ELF-1 (cell line): ENCODE data around the gene WDR53.
A peak's percentile ranks its signal among the peaks of the same experiment; 100 is the strongest.
"Not testable (repeated sequence)": the region's sequence is repeated elsewhere in the genome, so short reads cannot be mapped to it uniquely, and the experiment has no call there.

Experiments
- DNase-seq: peaks from one replicate; pipeline ENCODE4 v3.0.0-alpha.2; 2016; ENCODE audit warnings: low read depth, low spot score

Gene WDR53

GRCh38 chr3:196559826-196560225 lies 8.5 kb downstream of the WDR53 start:
- no peak for DNase-seq

- DNase-seq, result no peak
Observed at GRCh38 chr3:196558476-196558875, 9.9 kb downstream of the WDR53 start.

- peak; percentile 15 for DNase-seq
Observed at GRCh38 chr3:196557236-196557635, 11.1 kb downstream of the WDR53 start.

GRCh38 chr3:196555295-196555694 lies 13.1 kb downstream of the WDR53 start:
- DNase-seq, result no peak

GRCh38 chr3:196554205-196554604 lies 14.1 kb downstream of the WDR53 start:
- DNase-seq, result no peak

- no peak for DNase-seq
Observed at GRCh38 chr3:196553551-196553950, 14.8 kb downstream of the WDR53 start.

GRCh38 chr3:196552253-196552652 lies 16.1 kb downstream of the WDR53 start:
- no peak for DNase-seq

- DNase-seq, result not testable (repeated sequence)
Observed at GRCh38 chr3:196550172-196550571, 18.2 kb downstream of the WDR53 start.

- DNase-seq, result not testable (repeated sequence)
Observed at GRCh38 chr3:196549312-196549711, 19.0 kb downstream of the WDR53 start.

GRCh38 chr3:196547067-196547466 lies 21.3 kb downstream of the WDR53 start:
- DNase-seq, result no peak

- no peak for DNase-seq
Observed at GRCh38 chr3:196546537-196546936, 21.8 kb downstream of the WDR53 start.

- no peak for DNase-seq
Observed at GRCh38 chr3:196544491-196544992, 23.8 kb downstream of the WDR53 start.

- no peak for DNase-seq
Observed at GRCh38 chr3:196541684-196542445, 26.5 kb downstream of the WDR53 start.

- peak; percentile 40 for DNase-seq
Observed at GRCh38 chr3:196537319-196537984, 30.9 kb downstream of the WDR53 start.

GRCh38 chr3:196533260-196533681 lies 35.1 kb downstream of the WDR53 start:
- peak; percentile 76 for DNase-seq

- DNase-seq, result no peak
Observed at GRCh38 chr3:196531418-196531817, 36.9 kb downstream of the WDR53 start.

- DNase-seq, result peak; percentile 90
Observed at GRCh38 chr3:196528639-196529233, 39.6 kb downstream of the WDR53 start.

GRCh38 chr3:196525141-196525540 lies 43.2 kb downstream of the WDR53 start:
- no peak for DNase-seq

GRCh38 chr3:196524527-196524926 lies 43.8 kb downstream of the WDR53 start:
- DNase-seq, result peak; percentile 21

- no peak for DNase-seq
Observed at GRCh38 chr3:196523841-196524240, 44.5 kb downstream of the WDR53 start.

GRCh38 chr3:196521291-196521690 lies 47.1 kb downstream of the WDR53 start:
- DNase-seq, result not testable (repeated sequence)

GRCh38 chr3:196519718-196520082 lies 48.7 kb downstream of the WDR53 start:
- DNase-seq, result no peak
